Measurements from ENCODE around the gene FGFBP3.

The FGFBP3 gene

GRCh38 chr10:91856637-91857036 lies 52.6 kb downstream of the FGFBP3 start:
- H3K36me3 ChIP-seq (ENCODE audit: insufficient read depth, low read length): peaks cover 14% of the 10 kb centered on the region; the same call in 1 of the 2 replicates

More at GRCh38 chr10:91856637-91857036, 52.6 kb downstream of the FGFBP3 start:
- Histone ChIP-seq H3K4me1 (ENCODE audit: insufficient read depth, low read length) (no peaks in the 10 kb centered on the region), H3K9ac (ENCODE audit: low read depth, low read length) (no peak overlapping the region), H3K9me3 (ENCODE audit: control insufficient read depth, insufficient read depth, low read length) (no peaks in the 10 kb centered on the region)
